ENCODE results near the gene FPGT. TPM values are rescaled to one million over a fixed set of nuclear protein-coding genes. Genes with fewer than 3 reads are reported as not detected.
"Not testable (repeated sequence)": the region's sequence is repeated elsewhere in the genome, so short reads cannot be mapped to it uniquely, and the experiment has no call there.

FPGT gene
- 12.3 TPM for polyA plus RNA-seq (2013)

- H3K27me3 ChIP-seq (replicated peaks in 2 of 5; ENCODE audit: control insufficient read depth in 4 of 5, insufficient read depth in 5 of 5, low read length in 4 of 5): no peaks in the 10 kb centered on the region
- no peaks in the 10 kb centered on the region for H3K9me3 ChIP-seq (ENCODE audit: control extremely low read depth in 1 of 5, control insufficient read depth in 4 of 5, insufficient read depth in 2 of 5, low read depth in 1 of 5, low read length in 4 of 5)
- DNase-seq: peak; percentile 96 to 98 (median 98)
- WGBS (ENCODE audit: insufficient coverage): 8% methylated on average over 40 of the region's 41 CpGs
- H3K4me1 ChIP-seq (ENCODE audit: control extremely low read depth in 1 of 4, control insufficient read depth in 4 of 4, insufficient read depth in 4 of 4, low read length in 3 of 4): peaks cover 5 to 25% (median 17%) of the 10 kb centered on the region in 4 experiments
- CTCF ChIA-PET: interaction anchor here (0.7 kb wide), 1 partner anchor 536 kb away, joined by 3 read pairs; no protein-coding TSS in a partner anchor
- peaks cover 0 to 7% (median 0%) of the 10 kb centered on the region in 4 experiments for H3K36me3 ChIP-seq (ENCODE audit: control insufficient read depth in 4 of 4, insufficient read depth in 4 of 4, low read length in 3 of 4)
- H3K4me3 ChIP-seq (ENCODE audit: control insufficient read depth in 1 of 7, extremely low read depth in 1 of 7, insufficient read depth in 4 of 7, low read depth in 2 of 7, low read length in 6 of 7): peak within 1 kb of the TSS; percentile 72 to 96 (median 84)
- POLR2A ChIA-PET: no interaction called here
- H3K27ac ChIP-seq (ENCODE audit: insufficient read depth in 1 of 2, low read depth in 1 of 2, low read length in 2 of 2, poor library complexity in 1 of 2, severe bottlenecking in 2 of 2): peak within 1 kb of the TSS; percentile 94 to 95
These were observed at the start of gene FPGT, which contains the start of gene LRRIQ3 for GRCh38 chr1:74197657-74198552. TSS of gene FPGT (plus strand) at chr1:74198242. CDS start at chr1:74198279, 37 bp downstream. TSS of gene LRRIQ3 (minus strand) at chr1:74198176. CDS start at chr1:74183684, 14,492 bp downstream.

- 84% methylated on average over 2 of the region's 2 CpGs for WGBS (ENCODE audit: insufficient coverage)
These were observed 38.0 kb upstream of the FPGT start for GRCh38 chr1:74160046-74160445.

GRCh38 chr1:74161497-74161896, 36.5 kb upstream of the FPGT start:
- ChIA-PET POLR2A (no interaction called here), CTCF (no interaction called here)
- H3K9me3 ChIP-seq (ENCODE audit: control extremely low read depth in 1 of 5, control insufficient read depth in 4 of 5, insufficient read depth in 2 of 5, low read depth in 1 of 5, low read length in 4 of 5): no peaks in the 10 kb centered on the region
- H3K36me3 ChIP-seq (ENCODE audit: control insufficient read depth in 4 of 4, insufficient read depth in 4 of 4, low read length in 3 of 4): no peaks in the 10 kb centered on the region
- no peak for DNase-seq
- no peaks in the 10 kb centered on the region for H3K27me3 ChIP-seq (replicated peaks in 2 of 5; ENCODE audit: control insufficient read depth in 4 of 5, insufficient read depth in 5 of 5, low read length in 4 of 5)
- H3K4me1 ChIP-seq (ENCODE audit: control extremely low read depth in 1 of 4, control insufficient read depth in 4 of 4, insufficient read depth in 4 of 4, low read length in 3 of 4): no peaks in the 10 kb centered on the region
- no peak overlapping the region for H3K4me3 ChIP-seq (ENCODE audit: control insufficient read depth in 1 of 7, extremely low read depth in 1 of 7, insufficient read depth in 4 of 7, low read depth in 2 of 7, low read length in 6 of 7)
- H3K27ac ChIP-seq (ENCODE audit: insufficient read depth in 1 of 2, low read depth in 1 of 2, low read length in 2 of 2, poor library complexity in 1 of 2, severe bottlenecking in 2 of 2): no peak overlapping the region

More at GRCh38 chr1:74160046-74160445, 38.0 kb upstream of the FPGT start:
- no peaks in the 10 kb centered on the region for H3K27me3 ChIP-seq (replicated peaks in 2 of 5; ENCODE audit: control insufficient read depth in 4 of 5, insufficient read depth in 5 of 5, low read length in 4 of 5)
- DNase-seq: no peak
- H3K4me3 ChIP-seq (ENCODE audit: control insufficient read depth in 1 of 7, extremely low read depth in 1 of 7, insufficient read depth in 4 of 7, low read depth in 2 of 7, low read length in 6 of 7): no peak overlapping the region
- CTCF ChIA-PET: no interaction called here
- H3K9me3 ChIP-seq (ENCODE audit: control extremely low read depth in 1 of 5, control insufficient read depth in 4 of 5, insufficient read depth in 2 of 5, low read depth in 1 of 5, low read length in 4 of 5): no peaks in the 10 kb centered on the region
- H3K36me3 ChIP-seq (ENCODE audit: control insufficient read depth in 4 of 4, insufficient read depth in 4 of 4, low read length in 3 of 4): no peaks in the 10 kb centered on the region
- H3K27ac ChIP-seq (ENCODE audit: insufficient read depth in 1 of 2, low read depth in 1 of 2, low read length in 2 of 2, poor library complexity in 1 of 2, severe bottlenecking in 2 of 2): no peak overlapping the region
- no peaks in the 10 kb centered on the region for H3K4me1 ChIP-seq (ENCODE audit: control extremely low read depth in 1 of 4, control insufficient read depth in 4 of 4, insufficient read depth in 4 of 4, low read length in 3 of 4)
- POLR2A ChIA-PET: no interaction called here

- Histone ChIP-seq H3K36me3 (ENCODE audit: control insufficient read depth in 4 of 4, insufficient read depth in 4 of 4, low read length in 3 of 4) (no peaks in the 10 kb centered on the region), H3K27me3 (replicated peaks in 2 of 5; ENCODE audit: control insufficient read depth in 4 of 5, insufficient read depth in 5 of 5, low read length in 4 of 5) (no peaks in the 10 kb centered on the region), H3K9me3 (ENCODE audit: control extremely low read depth in 1 of 5, control insufficient read depth in 4 of 5, insufficient read depth in 2 of 5, low read depth in 1 of 5, low read length in 4 of 5) (no peaks in the 10 kb centered on the region), H3K4me3 (ENCODE audit: control insufficient read depth in 1 of 7, extremely low read depth in 1 of 7, insufficient read depth in 4 of 7, low read depth in 2 of 7, low read length in 6 of 7) (no peak overlapping the region), H3K4me1 (ENCODE audit: control extremely low read depth in 1 of 4, control insufficient read depth in 4 of 4, insufficient read depth in 4 of 4, low read length in 3 of 4) (no peaks in the 10 kb centered on the region), H3K27ac (ENCODE audit: insufficient read depth in 1 of 2, low read depth in 1 of 2, low read length in 2 of 2, poor library complexity in 1 of 2, severe bottlenecking in 2 of 2) (no peak overlapping the region)
- ChIA-PET CTCF (no interaction called here), POLR2A (no interaction called here)
- WGBS (ENCODE audit: insufficient coverage): no CpG with 5 or more reads among the region's 5 CpGs
- no peak for DNase-seq
These were observed 35.7 kb upstream of the FPGT start for GRCh38 chr1:74162333-74162732.

GRCh38 chr1:74174423-74174822, 23.6 kb upstream of the FPGT start:
- H3K27me3 ChIP-seq (replicated peaks in 2 of 5; ENCODE audit: control insufficient read depth in 4 of 5, insufficient read depth in 5 of 5, low read length in 4 of 5); DNase-seq; CTCF ChIA-PET; H3K27ac ChIP-seq (ENCODE audit: insufficient read depth in 1 of 2, low read depth in 1 of 2, low read length in 2 of 2, poor library complexity in 1 of 2, severe bottlenecking in 2 of 2); H3K36me3 ChIP-seq (ENCODE audit: control insufficient read depth in 4 of 4, insufficient read depth in 4 of 4, low read length in 3 of 4); H3K4me3 ChIP-seq (ENCODE audit: control insufficient read depth in 1 of 7, extremely low read depth in 1 of 7, insufficient read depth in 4 of 7, low read depth in 2 of 7, low read length in 6 of 7); H3K4me1 ChIP-seq (ENCODE audit: control extremely low read depth in 1 of 4, control insufficient read depth in 4 of 4, insufficient read depth in 4 of 4, low read length in 3 of 4); POLR2A ChIA-PET; H3K9me3 ChIP-seq (ENCODE audit: control extremely low read depth in 1 of 5, control insufficient read depth in 4 of 5, insufficient read depth in 2 of 5, low read depth in 1 of 5, low read length in 4 of 5): not testable (repeated sequence)
- 100% methylated on average over 1 of the region's 1 CpG for WGBS (ENCODE audit: insufficient coverage)

GRCh38 chr1:74180490-74180889, 17.6 kb upstream of the FPGT start:
- no peaks in the 10 kb centered on the region for H3K27me3 ChIP-seq (replicated peaks in 2 of 5; ENCODE audit: control insufficient read depth in 4 of 5, insufficient read depth in 5 of 5, low read length in 4 of 5)
- H3K4me3 ChIP-seq (ENCODE audit: control insufficient read depth in 1 of 7, extremely low read depth in 1 of 7, insufficient read depth in 4 of 7, low read depth in 2 of 7, low read length in 6 of 7): no peak overlapping the region
- DNase-seq: no peak
- ChIA-PET POLR2A (no interaction called here), CTCF (no interaction called here)
- no peaks in the 10 kb centered on the region for H3K36me3 ChIP-seq (ENCODE audit: control insufficient read depth in 4 of 4, insufficient read depth in 4 of 4, low read length in 3 of 4)
- no peaks in the 10 kb centered on the region for H3K4me1 ChIP-seq (ENCODE audit: control extremely low read depth in 1 of 4, control insufficient read depth in 4 of 4, insufficient read depth in 4 of 4, low read length in 3 of 4)
- peaks cover 0 to 1% (median 0%) of the 10 kb centered on the region in 5 experiments for H3K9me3 ChIP-seq (ENCODE audit: control extremely low read depth in 1 of 5, control insufficient read depth in 4 of 5, insufficient read depth in 2 of 5, low read depth in 1 of 5, low read length in 4 of 5)
- no peak overlapping the region for H3K27ac ChIP-seq (ENCODE audit: insufficient read depth in 1 of 2, low read depth in 1 of 2, low read length in 2 of 2, poor library complexity in 1 of 2, severe bottlenecking in 2 of 2)

- whole genome bisulfite sequencing (ENCODE audit: insufficient coverage): 100% methylated on average over 1 of the region's 2 CpGs
- peaks cover 0 to 3% (median 0%) of the 10 kb centered on the region in 5 experiments for H3K9me3 ChIP-seq (ENCODE audit: control extremely low read depth in 1 of 5, control insufficient read depth in 4 of 5, insufficient read depth in 2 of 5, low read depth in 1 of 5, low read length in 4 of 5)
- CTCF ChIA-PET: no interaction called here
- H3K4me3 ChIP-seq (ENCODE audit: control insufficient read depth in 1 of 7, extremely low read depth in 1 of 7, insufficient read depth in 4 of 7, low read depth in 2 of 7, low read length in 6 of 7): no peak overlapping the region
- POLR2A ChIA-PET: no interaction called here
- H3K27ac ChIP-seq (ENCODE audit: insufficient read depth in 1 of 2, low read depth in 1 of 2, low read length in 2 of 2, poor library complexity in 1 of 2, severe bottlenecking in 2 of 2): no peak overlapping the region
- no peaks in the 10 kb centered on the region for H3K27me3 ChIP-seq (replicated peaks in 2 of 5; ENCODE audit: control insufficient read depth in 4 of 5, insufficient read depth in 5 of 5, low read length in 4 of 5)
- H3K4me1 ChIP-seq (ENCODE audit: control extremely low read depth in 1 of 4, control insufficient read depth in 4 of 4, insufficient read depth in 4 of 4, low read length in 3 of 4): peaks cover 2 to 12% (median 5%) of the 10 kb centered on the region in 4 experiments
- H3K36me3 ChIP-seq (ENCODE audit: control insufficient read depth in 4 of 4, insufficient read depth in 4 of 4, low read length in 3 of 4): no peaks in the 10 kb centered on the region
- DNase-seq: no peak
These were observed 4.1 kb upstream of the FPGT start for GRCh38 chr1:74193908-74194307.
